Chondrocyte (in vitro differentiated cells): ENCODE data around the gene DPP7. TPM values are rescaled to one million over a fixed set of nuclear protein-coding genes. Genes with fewer than 3 reads are reported as not detected.
A peak's percentile ranks its signal among the peaks of the same experiment; 100 is the strongest.

Experiments
- DNase-seq: peaks from one replicate; pipeline ENCODE4 v3.0.0; 2021; ENCODE audit warnings: mixed read lengths, low spot score
- H3K27ac Mint-ChIP-seq: one replicate; pipeline ENCODE4 v1.8.0; 2021; ENCODE audit warnings: mild to moderate bottlenecking, moderate library complexity, mixed read lengths; ENCODE audit not compliant: unreplicated experiment
- H3K27me3 Mint-ChIP-seq: 2 replicates; pipeline ENCODE4 v1.8.0; 2021; ENCODE audit warnings: low read depth, mixed read lengths
- H3K36me3 Mint-ChIP-seq: 2 replicates; pipeline ENCODE4 v1.8.0; 2021; ENCODE audit warnings: low read depth, mixed read lengths
- H3K4me1 Mint-ChIP-seq: 2 replicates; pipeline ENCODE4 v1.8.0; 2021; ENCODE audit warnings: low read depth, mild to moderate bottlenecking, mixed read lengths
- H3K4me3 Mint-ChIP-seq: one replicate; pipeline ENCODE4 v1.8.0; 2021; ENCODE audit warnings: mild to moderate bottlenecking, moderate library complexity, mixed read lengths; ENCODE audit not compliant: unreplicated experiment
- H3K9me3 Mint-ChIP-seq: 2 replicates; pipeline ENCODE4 v1.8.0; 2021; ENCODE audit warnings: low read depth, mixed read lengths
- CTCF ChIP-seq: fragments of 200-600 bp; sonication (generic); IDR thresholded peaks from 2 replicates; pipeline ENCODE4 v1.5.0; 2021; ENCODE audit warnings: antibody characterized with exemption, mild to moderate bottlenecking, moderate library complexity
- total RNA-seq: library from RNA; stranded (reverse); gene quantifications from 3 replicates; pipeline ENCODE4 v1.2.1, GENCODE V29; 2021

Gene DPP7
- total RNA-seq, 1 donor from 2014 or later = 82.2 TPM

- Mint-ChIP-seq H3K4me1 (peaks cover 3% of the 10 kb centered on the region), H3K27ac (no peak overlapping the region), H3K4me3 (peak overlapping the region; percentile 63), H3K27me3 (no peaks in the 10 kb centered on the region), H3K9me3 (no peaks in the 10 kb centered on the region), H3K36me3 (peaks cover 2% of the 10 kb centered on the region)
- no peak for TF ChIP-seq CTCF
- DNase-seq = no peak
Observed at GRCh38 chr9:137113385-137114159, 961 bp downstream of the DPP7 start.

GRCh38 chr9:137112564-137113384 is 1.8 kb downstream of the DPP7 start:
- no peak for TF ChIP-seq CTCF
- H3K4me3 Mint-ChIP-seq = peak overlapping the region; percentile 63
- H3K4me1 Mint-ChIP-seq = peaks cover 3% of the 10 kb centered on the region

GRCh38 chr9:137111788-137112563 is 2.6 kb downstream of the DPP7 start:
- peaks cover 2% of the 10 kb centered on the region for H3K36me3 Mint-ChIP-seq
- H3K9me3 Mint-ChIP-seq = no peaks in the 10 kb centered on the region
- no peak overlapping the region for H3K27ac Mint-ChIP-seq
- TF ChIP-seq CTCF = no peak
- no peak for DNase-seq
- H3K4me1 Mint-ChIP-seq = peaks cover 3% of the 10 kb centered on the region
- no peak overlapping the region for H3K4me3 Mint-ChIP-seq
- H3K27me3 Mint-ChIP-seq = no peaks in the 10 kb centered on the region

More at GRCh38 chr9:137112564-137113384, 1.8 kb downstream of the DPP7 start:
- Mint-ChIP-seq H3K9me3 (no peaks in the 10 kb centered on the region), H3K27me3 (no peaks in the 10 kb centered on the region), H3K36me3 (peaks cover 2% of the 10 kb centered on the region), H3K27ac (no peak overlapping the region)
- DNase-seq = no peak

GRCh38 chr9:137110911-137111787 is 3.4 kb downstream of the DPP7 start:
- no peak overlapping the region for H3K4me3 Mint-ChIP-seq
- H3K27me3 Mint-ChIP-seq = no peaks in the 10 kb centered on the region
- no peak for DNase-seq
- H3K27ac Mint-ChIP-seq = no peak overlapping the region
- H3K9me3 Mint-ChIP-seq = no peaks in the 10 kb centered on the region
- no peak for TF ChIP-seq CTCF
- peaks cover 3% of the 10 kb centered on the region for H3K4me1 Mint-ChIP-seq
- peaks cover 2% of the 10 kb centered on the region for H3K36me3 Mint-ChIP-seq
